HG03565 (cell line): Measurements from ENCODE around the gene JUP.

Source experiments
- ATAC-seq: cut with Tn5 transposase; IDR thresholded peaks from one replicate; pipeline ENCODE4 v1.9.1; 2021; ENCODE audit warnings: mild to moderate bottlenecking, moderate library complexity; ENCODE audit not compliant: unreplicated experiment

Gene JUP

GRCh38 chr17:41724476-41725050 is 61.9 kb downstream of the JUP start:
- ATAC-seq: no peak

- no peak for ATAC-seq
Measured at GRCh38 chr17:41723801-41724475, 62.6 kb downstream of the JUP start.

- no peak for ATAC-seq
Measured at GRCh38 chr17:41722231-41722630, 64.3 kb downstream of the JUP start.

- ATAC-seq: no peak
Measured at GRCh38 chr17:41718287-41718645, 68.2 kb downstream of the JUP start.

DNA sequence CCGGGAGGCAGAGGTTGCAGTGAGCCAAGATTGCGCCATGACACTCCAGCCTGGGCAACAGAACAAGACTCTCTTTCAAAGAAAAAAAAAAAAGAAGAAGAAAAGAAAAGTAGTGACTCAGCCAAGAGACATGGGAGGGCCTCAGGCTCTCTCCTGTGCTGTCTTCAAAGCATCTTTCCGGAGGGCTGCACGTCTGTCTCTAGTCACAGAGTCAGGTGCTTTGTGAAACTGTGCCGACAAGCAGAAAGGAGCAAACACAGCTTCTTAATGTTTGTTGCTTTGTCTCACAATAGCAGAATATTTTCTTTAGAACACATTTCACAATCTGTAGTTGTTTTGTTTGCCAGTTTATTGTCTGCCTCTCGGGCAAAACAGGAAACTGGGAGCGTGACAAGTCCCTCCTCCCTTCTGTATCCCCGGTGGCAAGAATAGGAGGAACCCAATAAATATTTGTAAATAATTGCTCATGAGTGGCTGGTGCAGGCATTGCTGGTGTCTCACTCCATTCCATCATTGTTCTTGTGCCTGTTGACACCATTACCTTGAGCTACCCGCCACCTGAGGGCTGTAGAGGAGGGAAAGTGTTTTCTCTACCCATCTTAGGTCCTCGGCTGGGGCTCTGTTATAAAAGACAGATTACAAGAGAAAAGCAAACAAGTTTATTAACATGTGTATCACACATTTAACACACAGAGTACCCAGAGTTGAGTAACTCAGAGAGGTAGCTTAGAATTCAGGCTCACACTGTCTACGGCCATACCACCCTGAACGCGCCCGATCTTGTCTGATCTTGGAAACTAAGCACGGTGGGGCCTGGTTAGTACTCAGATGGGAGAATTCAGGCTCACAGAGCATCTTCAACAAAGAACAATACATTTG is 68.9 kb downstream of the JUP start:
- ATAC-seq: no peak

DNA sequence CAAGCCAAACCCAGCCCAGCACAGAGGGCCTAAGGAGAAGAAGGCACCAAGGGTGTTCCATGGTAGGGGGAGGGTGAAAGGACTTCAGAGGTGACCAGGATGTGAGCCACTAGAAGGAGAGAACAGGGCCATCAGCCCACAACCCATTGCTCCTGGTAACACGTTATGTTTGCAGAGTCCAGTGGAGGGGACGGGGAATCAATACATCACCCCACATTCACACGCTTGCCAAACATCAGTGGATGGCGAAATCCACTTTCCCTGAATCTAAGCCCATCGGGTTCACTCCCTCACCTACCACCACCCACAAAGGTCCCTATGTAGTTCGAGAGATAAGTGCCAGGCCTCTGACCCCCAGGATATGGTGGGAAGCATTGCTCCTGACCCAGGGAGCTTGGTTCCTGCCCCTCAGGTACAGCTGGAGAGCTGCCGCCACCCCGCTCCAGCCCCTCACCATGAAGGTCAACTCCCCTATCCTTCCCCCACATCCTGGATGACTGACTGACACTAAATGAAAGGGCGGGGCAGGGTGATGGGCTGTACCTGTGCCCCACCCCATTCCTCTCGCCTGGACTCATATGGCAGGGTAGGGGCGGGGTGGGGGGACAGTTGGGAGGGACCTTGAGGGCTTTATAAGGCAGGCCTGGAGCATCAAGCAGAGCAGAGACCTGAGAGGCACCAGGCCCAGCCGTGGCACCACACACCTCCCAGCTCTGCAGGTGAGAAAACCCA is 74.7 kb downstream of the JUP start, which contains the start of gene GAST:
Gene GAST, plus strand, starts transcription at position 663 of the 732 bp plus-strand sequence. CDS start 3,106 bp downstream, outside the sequence.
- ATAC-seq: no peak

DNA sequence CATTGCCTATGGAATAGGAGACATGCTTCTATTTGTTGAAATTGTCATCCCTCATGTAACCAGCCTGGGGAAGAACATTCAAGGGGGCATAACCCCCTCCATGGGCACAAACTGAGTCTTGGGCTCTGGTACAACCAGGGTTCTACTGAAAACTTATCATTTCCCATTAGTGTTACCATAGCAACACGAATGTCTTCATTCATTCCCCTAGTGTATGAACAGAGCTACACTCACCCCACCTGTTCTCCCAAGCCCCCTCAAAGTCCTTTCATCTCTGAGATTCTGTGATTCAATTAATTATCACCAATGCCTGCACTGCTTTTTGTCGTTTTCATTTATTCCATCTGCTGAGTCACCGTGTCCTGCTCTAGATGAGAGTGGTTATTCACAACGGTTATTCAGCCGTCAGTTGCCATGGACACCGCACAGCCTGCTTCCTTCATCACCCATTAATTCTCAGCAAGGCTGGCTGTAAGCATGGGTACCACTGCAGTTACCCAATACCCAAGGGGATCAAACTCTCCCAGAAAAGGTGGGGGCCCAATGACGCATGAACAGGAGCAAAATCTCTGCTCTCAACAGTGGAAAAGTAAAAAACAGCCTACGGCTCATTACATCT is 75.9 kb downstream of the JUP start:
- ATAC-seq: no peak

GRCh38 chr17:41707803-41708669 is 78.5 kb downstream of the JUP start:
- ATAC-seq: no peak

GRCh38 chr17:41705271-41705991 is 81.1 kb downstream of the JUP start:
- ATAC-seq: no peak
